Neural cell (in vitro differentiated cells): ENCODE measurements around the gene FUS. TPM values are rescaled to one million over a fixed set of nuclear protein-coding genes. Genes with fewer than 3 reads are reported as not detected.
"Not testable (repeated sequence)": the region's sequence is repeated elsewhere in the genome, so short reads cannot be mapped to it uniquely, and the experiment has no call there.

Experiments used
- H2AFZ ChIP-seq: fragments of 200-600, 300-800 bp; sonication (generic), shearing (Covaris generic); 2 replicates; pipeline ENCODE4 v1.6.0; 2014; ENCODE audit warnings: low read depth, mild to moderate bottlenecking, antibody characterized with exemption, low read length, moderate library complexity
- H3F3A ChIP-seq: fragments of 200-600 bp; shearing (Covaris generic); 2 replicates; pipeline ENCODE4 v1.6.1; 2016; ENCODE audit warnings: mild to moderate bottlenecking, moderate library complexity, mixed read lengths, antibody characterized with exemption, low read length; ENCODE audit not compliant: insufficient read depth, poor library complexity, severe bottlenecking
- H3K27ac ChIP-seq: fragments of 200-600, 300-800 bp; sonication (generic), shearing (Covaris generic); 2 replicates; pipeline ENCODE4 v1.5.1; 2014; ENCODE audit warnings: mild to moderate bottlenecking, low read length, moderate library complexity
- H3K27me3 ChIP-seq: fragments of 300-800, 200-600 bp; sonication (generic), shearing (Covaris generic); 2 replicates; pipeline ENCODE4 v1.6.0; 2014; ENCODE audit warnings: mild to moderate bottlenecking, low read depth, low read length, moderate library complexity; ENCODE audit not compliant: insufficient read depth
- H3K36me3 ChIP-seq: fragments of 300-800, 200-600 bp; sonication (generic), shearing (Covaris generic); 2 replicates; pipeline ENCODE4 v1.5.1; 2014; ENCODE audit warnings: mild to moderate bottlenecking, antibody characterized with exemption, low read length, moderate library complexity; ENCODE audit not compliant: insufficient read depth
- H3K4me2 ChIP-seq: fragments of 300-800, 200-600 bp; sonication (generic), shearing (Covaris generic); 2 replicates; pipeline ENCODE4 v1.6.0; 2014; ENCODE audit warnings: mild to moderate bottlenecking, low read length
- H3K4me3 ChIP-seq: fragments of 300-800, 200-600 bp; sonication (generic), shearing (Covaris generic); 2 replicates; pipeline ENCODE4 v1.5.1; 2014; ENCODE audit warnings: mild to moderate bottlenecking, low read length, moderate library complexity
- H3K79me2 ChIP-seq: fragments of 200-600 bp; shearing (Covaris generic); replicated peaks from 2 replicates; pipeline ENCODE4 v1.6.0; 2014; ENCODE audit warnings: mild to moderate bottlenecking, low read length, moderate library complexity; ENCODE audit not compliant: insufficient read depth
- H3K9ac ChIP-seq: fragments of 300-800, 200-600 bp; sonication (generic), shearing (Covaris generic); 2 replicates; pipeline ENCODE4 v1.6.1; 2016; ENCODE audit warnings: mild to moderate bottlenecking, low read length, mixed read lengths
- H3K9me2 ChIP-seq: fragments of 200-600 bp; shearing (Covaris generic); 2 replicates; pipeline ENCODE4 v1.6.1; 2016; ENCODE audit warnings: mild to moderate bottlenecking, low read length, mixed read lengths; ENCODE audit not compliant: insufficient read depth
- H3K9me3 ChIP-seq: fragments of 200-600, 300-800 bp; sonication (generic), shearing (Covaris generic); 2 replicates; pipeline ENCODE4 v1.6.1; 2016; ENCODE audit warnings: mild to moderate bottlenecking, mixed run types, low read length, moderate library complexity, mixed read lengths
- H4K20me1 ChIP-seq: fragments of 200-600 bp; shearing (Covaris generic); 2 replicates; pipeline ENCODE4 v1.6.1; 2016; ENCODE audit warnings: mild to moderate bottlenecking, mixed run types; ENCODE audit not compliant: insufficient read depth
- EP300 ChIP-seq: fragments of 450-650 bp; conservative IDR thresholded peaks from 2 replicates; pipeline ENCODE4 v1.6.1; 2014; ENCODE audit warnings: antibody characterized with exemption, mild to moderate bottlenecking, moderate library complexity; ENCODE audit not compliant: poor library complexity, severe bottlenecking
- EZH2 ChIP-seq: fragments of 200-600, 300-800 bp; shearing (Covaris generic), sonication (generic); IDR thresholded peaks from 2 replicates; pipeline ENCODE4 v1.6.1; 2014; ENCODE audit warnings: antibody characterized with exemption, low read length, borderline replicate concordance, mild to moderate bottlenecking; ENCODE audit not compliant: insufficient read depth, poor library complexity, severe bottlenecking
- MXI1 ChIP-seq: fragments of 450-650 bp; conservative IDR thresholded peaks from 2 replicates; pipeline ENCODE4 v1.6.1; 2014; ENCODE audit warnings: antibody characterized with exemption, mild to moderate bottlenecking; ENCODE audit not compliant: poor library complexity, severe bottlenecking
- POLR2AphosphoS5 ChIP-seq: IDR thresholded peaks from 2 replicates; pipeline ENCODE4 v1.6.1; 2012
- RAD21 ChIP-seq: fragments of 450-650 bp; conservative IDR thresholded peaks from 2 replicates; pipeline ENCODE4 v1.6.1; 2014; ENCODE audit warnings: antibody characterized with exemption, mild to moderate bottlenecking, moderate library complexity
- SMC3 ChIP-seq: fragments of 450-650 bp; conservative IDR thresholded peaks from 2 replicates; pipeline ENCODE4 v1.6.1; 2014; ENCODE audit warnings: antibody characterized with exemption, mild to moderate bottlenecking, moderate library complexity; ENCODE audit not compliant: poor library complexity
- TAF1 ChIP-seq: IDR thresholded peaks from 2 replicates; pipeline ENCODE4 v1.6.1; 2012; ENCODE audit warnings: low read depth
- polyA plus RNA-seq: library from polyadenylated mRNA; depleted of rRNA; stranded (reverse); fragments of >200 nt; gene quantifications from 2 replicates; pipeline ENCODE4 v1.2.3, GENCODE V29; 2014
- TF ChIP-seq, protein P1 (sequence below): IDR thresholded peaks from 2 replicates; pipeline ENCODE4 v1.6.1; 2012; ENCODE audit warnings: borderline replicate concordance
- TF ChIP-seq, protein P2 (sequence below): fragments of 450-650 bp; IDR thresholded peaks from 2 replicates; pipeline ENCODE4 v1.5.1; 2014; ENCODE audit warnings: antibody characterized with exemption, mild to moderate bottlenecking, moderate library complexity; ENCODE audit not compliant: poor library complexity, severe bottlenecking

FUS gene
- polyA plus RNA-seq, 1 donor from 2014 or later, result 54.3 TPM

DNA sequence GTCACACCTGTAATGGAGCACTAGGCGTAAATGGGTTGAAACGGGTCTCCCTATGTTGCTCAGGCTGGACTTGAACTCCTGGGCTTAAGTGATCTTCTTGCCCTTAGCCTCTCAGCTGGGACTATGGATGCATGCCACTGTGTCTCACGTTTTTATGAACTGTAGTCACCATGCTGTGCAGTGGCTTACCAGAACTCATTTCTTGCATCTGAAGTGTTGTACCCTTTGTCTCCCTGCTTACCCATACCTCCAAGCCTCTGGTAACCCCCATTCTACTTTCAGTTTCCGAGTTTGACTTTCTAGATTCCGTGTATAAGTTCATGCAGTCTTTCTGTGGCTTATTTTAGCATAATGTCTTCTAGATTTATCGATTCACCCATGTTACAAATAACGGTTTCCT is 15.0 kb downstream of the FUS start:
- Histone ChIP-seq H3K4me2 (no peak overlapping the region), H3K9ac (no peak overlapping the region), H4K20me1 (peaks cover 10% of the 10 kb centered on the region), H3K36me3 (peaks cover 16% of the 10 kb centered on the region), H3K79me2 (no peaks in the 10 kb centered on the region), H3F3A (no peaks in the 10 kb centered on the region), H3K27ac (no peak overlapping the region), H3K9me2 (no peaks in the 10 kb centered on the region), H3K4me3 (no peak overlapping the region), H3K9me3 (no peaks in the 10 kb centered on the region), H3K27me3 (no peaks in the 10 kb centered on the region), H2AFZ (no peak overlapping the region)
- TF ChIP-seq, protein P1, sequence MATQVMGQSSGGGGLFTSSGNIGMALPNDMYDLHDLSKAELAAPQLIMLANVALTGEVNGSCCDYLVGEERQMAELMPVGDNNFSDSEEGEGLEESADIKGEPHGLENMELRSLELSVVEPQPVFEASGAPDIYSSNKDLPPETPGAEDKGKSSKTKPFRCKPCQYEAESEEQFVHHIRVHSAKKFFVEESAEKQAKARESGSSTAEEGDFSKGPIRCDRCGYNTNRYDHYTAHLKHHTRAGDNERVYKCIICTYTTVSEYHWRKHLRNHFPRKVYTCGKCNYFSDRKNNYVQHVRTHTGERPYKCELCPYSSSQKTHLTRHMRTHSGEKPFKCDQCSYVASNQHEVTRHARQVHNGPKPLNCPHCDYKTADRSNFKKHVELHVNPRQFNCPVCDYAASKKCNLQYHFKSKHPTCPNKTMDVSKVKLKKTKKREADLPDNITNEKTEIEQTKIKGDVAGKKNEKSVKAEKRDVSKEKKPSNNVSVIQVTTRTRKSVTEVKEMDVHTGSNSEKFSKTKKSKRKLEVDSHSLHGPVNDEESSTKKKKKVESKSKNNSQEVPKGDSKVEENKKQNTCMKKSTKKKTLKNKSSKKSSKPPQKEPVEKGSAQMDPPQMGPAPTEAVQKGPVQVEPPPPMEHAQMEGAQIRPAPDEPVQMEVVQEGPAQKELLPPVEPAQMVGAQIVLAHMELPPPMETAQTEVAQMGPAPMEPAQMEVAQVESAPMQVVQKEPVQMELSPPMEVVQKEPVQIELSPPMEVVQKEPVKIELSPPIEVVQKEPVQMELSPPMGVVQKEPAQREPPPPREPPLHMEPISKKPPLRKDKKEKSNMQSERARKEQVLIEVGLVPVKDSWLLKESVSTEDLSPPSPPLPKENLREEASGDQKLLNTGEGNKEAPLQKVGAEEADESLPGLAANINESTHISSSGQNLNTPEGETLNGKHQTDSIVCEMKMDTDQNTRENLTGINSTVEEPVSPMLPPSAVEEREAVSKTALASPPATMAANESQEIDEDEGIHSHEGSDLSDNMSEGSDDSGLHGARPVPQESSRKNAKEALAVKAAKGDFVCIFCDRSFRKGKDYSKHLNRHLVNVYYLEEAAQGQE, result no peak
- TF ChIP-seq, protein P2, sequence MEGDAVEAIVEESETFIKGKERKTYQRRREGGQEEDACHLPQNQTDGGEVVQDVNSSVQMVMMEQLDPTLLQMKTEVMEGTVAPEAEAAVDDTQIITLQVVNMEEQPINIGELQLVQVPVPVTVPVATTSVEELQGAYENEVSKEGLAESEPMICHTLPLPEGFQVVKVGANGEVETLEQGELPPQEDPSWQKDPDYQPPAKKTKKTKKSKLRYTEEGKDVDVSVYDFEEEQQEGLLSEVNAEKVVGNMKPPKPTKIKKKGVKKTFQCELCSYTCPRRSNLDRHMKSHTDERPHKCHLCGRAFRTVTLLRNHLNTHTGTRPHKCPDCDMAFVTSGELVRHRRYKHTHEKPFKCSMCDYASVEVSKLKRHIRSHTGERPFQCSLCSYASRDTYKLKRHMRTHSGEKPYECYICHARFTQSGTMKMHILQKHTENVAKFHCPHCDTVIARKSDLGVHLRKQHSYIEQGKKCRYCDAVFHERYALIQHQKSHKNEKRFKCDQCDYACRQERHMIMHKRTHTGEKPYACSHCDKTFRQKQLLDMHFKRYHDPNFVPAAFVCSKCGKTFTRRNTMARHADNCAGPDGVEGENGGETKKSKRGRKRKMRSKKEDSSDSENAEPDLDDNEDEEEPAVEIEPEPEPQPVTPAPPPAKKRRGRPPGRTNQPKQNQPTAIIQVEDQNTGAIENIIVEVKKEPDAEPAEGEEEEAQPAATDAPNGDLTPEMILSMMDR, result no peak
- no peak for TF ChIP-seq TAF1

DNA sequence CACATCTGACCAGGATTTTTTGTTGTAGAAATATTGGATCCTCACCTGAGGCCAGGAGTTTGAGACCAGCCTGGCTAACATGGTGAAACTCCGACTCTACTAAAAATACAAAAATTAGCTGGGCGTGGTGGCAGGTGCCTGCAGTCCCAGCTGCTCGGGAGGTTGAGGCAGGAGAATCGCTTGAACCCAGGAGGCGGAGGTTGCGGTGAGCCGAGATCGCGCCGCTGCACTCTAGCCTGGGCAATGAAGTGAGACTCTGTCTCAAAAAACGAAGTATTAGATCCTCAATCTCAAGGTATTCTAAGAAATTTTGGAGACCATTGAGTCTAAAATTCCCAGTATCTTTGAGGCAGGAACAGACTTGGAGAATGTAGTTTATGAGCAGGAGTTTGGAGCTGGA is 15.9 kb downstream of the FUS start:
- not testable (repeated sequence) for H3K79me2 ChIP-seq, H2AFZ ChIP-seq, H3K27me3 ChIP-seq, H3K4me2 ChIP-seq, H3K9ac ChIP-seq, H3K4me3 ChIP-seq, H3K9me2 ChIP-seq, H3K27ac ChIP-seq, H3F3A ChIP-seq, H3K9me3 ChIP-seq
- Histone ChIP-seq H4K20me1 (peaks cover 10% of the 10 kb centered on the region), H3K36me3 (peaks cover 14% of the 10 kb centered on the region)

DNA sequence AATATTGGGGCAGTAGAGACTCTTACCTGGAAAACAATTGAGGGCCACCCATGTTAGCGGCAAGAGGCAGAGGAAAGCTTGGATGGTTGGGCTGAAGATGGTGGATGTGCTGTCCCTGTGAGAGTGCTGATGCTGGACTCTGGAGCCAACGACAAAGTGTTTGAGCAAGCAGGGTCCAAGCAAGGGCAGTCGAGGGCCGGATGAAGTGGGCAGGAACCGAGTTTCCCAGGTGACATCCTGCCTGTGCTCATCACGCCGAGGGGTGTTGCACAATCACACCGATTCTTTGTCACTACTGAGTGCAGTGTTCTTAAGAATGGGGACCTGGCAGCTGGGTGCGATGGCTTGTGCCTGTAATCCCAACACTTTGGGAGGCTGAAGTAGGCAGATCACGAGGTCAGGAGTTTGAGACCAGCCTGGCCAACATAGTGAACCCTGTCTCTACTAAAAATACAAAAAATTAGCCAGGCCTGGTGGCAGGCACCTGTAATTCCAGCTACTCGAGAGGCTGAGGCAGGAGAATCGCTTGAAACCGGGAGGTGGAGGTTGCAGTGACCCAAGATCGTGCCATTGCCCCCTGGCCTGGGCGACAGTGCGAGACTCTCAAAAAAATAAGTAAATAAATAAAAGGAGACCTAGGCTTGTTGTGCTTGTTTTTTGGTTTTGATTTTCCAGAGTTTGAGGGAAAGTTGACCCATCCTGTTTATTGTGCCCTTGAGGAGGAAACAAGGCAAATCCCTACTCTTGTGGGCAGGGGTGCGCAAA is 16.6 kb downstream of the FUS start:
- Histone ChIP-seq H3K27me3 (peaks cover 5% of the 10 kb centered on the region), H3K9me3 (no peaks in the 10 kb centered on the region), H2AFZ (no peak overlapping the region), H3K9ac (no peak overlapping the region), H3F3A (no peaks in the 10 kb centered on the region), H3K27ac (no peak overlapping the region), H3K4me3 (no peak overlapping the region), H4K20me1 (peaks cover 7% of the 10 kb centered on the region), H3K79me2 (no peaks in the 10 kb centered on the region), H3K4me2 (no peak overlapping the region), H3K9me2 (no peaks in the 10 kb centered on the region), H3K36me3 (peaks cover 14% of the 10 kb centered on the region)
- no peak for TF ChIP-seq RAD21
- TF ChIP-seq SMC3, result no peak
- no peak for TF ChIP-seq POLR2AphosphoS5
- no peak for TF ChIP-seq EZH2
- TF ChIP-seq, protein P1, result no peak
- TF ChIP-seq EP300, result no peak
- no peak for TF ChIP-seq MXI1
- TF ChIP-seq, protein P2, result no peak
- no peak for TF ChIP-seq TAF1
